HepG2 (cell line): ENCODE measurements around the gene TMEM273. TPM values are rescaled to one million over a fixed set of nuclear protein-coding genes. Genes with fewer than 3 reads are reported as not detected.

ENCODE experiments used
- ATAC-seq: fragments of 200-7000 bp; cut with Tn5 transposase; 3 replicates; pipeline ENCODE4 v1.9.1; 2020; ENCODE audit warnings: mild to moderate bottlenecking, moderate library complexity
- BruUV-seq: library from RNA; stranded (reverse); fragments of 400-500 nt; replicated peaks from 2 replicates; lab custom pipeline; 2021; lab: Mats Ljungman, UMichigan
- CTCF ChIA-PET: fragments of 300-600 bp; formaldehyde crosslinking; extraction: SDS; loops from one replicate; lab custom pipeline; 2021; ENCODE audit warnings: low total read pairs, inconsistent platforms, low intra/inter-chr PET ratio; lab: Yijun Ruan, JAX
- POLR2A ChIA-PET: fragments of 350-600 bp; sonication (Branson Sonifier 250); formaldehyde crosslinking; loops from one replicate; lab custom pipeline; 2020; ENCODE audit warnings: antibody characterized with exemption, inconsistent platforms; lab: Yijun Ruan, JAX
- DNase-seq: peaks from one replicate; pipeline ENCODE4 v3.0.0-alpha.2; 2015; ENCODE audit warnings: low spot score
- FAIRE-seq: peaks from 3 replicates; lab custom pipeline; 2011; peaks lifted over from hg19 to GRCh38; lab: Jason Lieb, UNC
- H2AFZ ChIP-seq: one replicate; pipeline ENCODE4 v1.6.1; 2011; ENCODE audit warnings: low read length, inconsistent platforms
- H3K27ac ChIP-seq: fragments of 300-600 bp; 3 replicates; pipeline ENCODE4 v1.8.0; 2011; ENCODE audit warnings: mixed run types, mild to moderate bottlenecking, mixed read lengths, low read length, inconsistent platforms; ENCODE audit not compliant: insufficient read depth; ENCODE audit errors: extremely low read length
- H3K27me3 ChIP-seq, 2 experiments: fragments of 200-600 bp in 1 of 2; 2 replicates in 1 of 2; 3 replicates in 1 of 2; pipeline versions ENCODE4 v1.6.0 to v1.8.0; 2011; ENCODE audit warnings: low read length in 2 of 2, mild to moderate bottlenecking in 2 of 2, moderate library complexity in 2 of 2, inconsistent platforms in 1 of 2; ENCODE audit not compliant: insufficient read depth in 2 of 2, control insufficient read depth in 1 of 2
- H3K36me3 ChIP-seq, 2 experiments: fragments of 200-600 bp in 1 of 2; replicated peaks in 1 of 2; 2 replicates in 1 of 2; 3 replicates in 1 of 2; pipeline versions ENCODE4 v1.5.1 to v1.8.0; 2011; ENCODE audit warnings: low read length in 2 of 2, inconsistent platforms in 1 of 2; ENCODE audit not compliant: insufficient read depth in 2 of 2, control insufficient read depth in 1 of 2
- H3K4me1 ChIP-seq: 2 replicates; pipeline ENCODE4 v1.5.1; 2012; ENCODE audit warnings: low read length, inconsistent platforms; ENCODE audit not compliant: insufficient read depth
- H3K4me2 ChIP-seq: 2 replicates; pipeline ENCODE4 v1.6.0; 2011; ENCODE audit warnings: low read depth, low read length, inconsistent platforms
- H3K4me3 ChIP-seq, 3 experiments: fragments of 200-600 bp in 1 of 3; sonication (generic), shearing (Covaris generic) in 1 of 3; replicated peaks in 1 of 3; 2 replicates each; pipeline ENCODE4 v1.5.1; 2011 to 2016; ENCODE audit warnings: low read length in 3 of 3, inconsistent platforms in 2 of 3, low read depth in 2 of 3, mild to moderate bottlenecking in 2 of 3, control low read depth in 1 of 3, mixed read lengths in 1 of 3; ENCODE audit not compliant: insufficient read depth in 1 of 3
- H3K79me2 ChIP-seq: one replicate; pipeline ENCODE4 v1.6.1; 2011; ENCODE audit warnings: low read length, inconsistent platforms; ENCODE audit not compliant: insufficient read depth
- H3K9ac ChIP-seq: 2 replicates; pipeline ENCODE4 v1.6.0; 2011; ENCODE audit warnings: mild to moderate bottlenecking, low read depth, low read length, inconsistent platforms; ENCODE audit not compliant: insufficient read depth
- H3K9me3 ChIP-seq: 2 replicates; pipeline ENCODE4 v1.5.1; 2012; ENCODE audit warnings: mild to moderate bottlenecking, low read length
- H4K20me1 ChIP-seq: 2 replicates; pipeline ENCODE4 v1.6.0; 2011; ENCODE audit warnings: inconsistent platforms, mild to moderate bottlenecking, low read length, moderate library complexity; ENCODE audit not compliant: insufficient read depth
- FOXK1 ChIP-seq: sonication (generic); formaldehyde crosslinking; IDR thresholded peaks from 2 replicates; pipeline ENCODE4 v1.4.0; 2020; ENCODE audit warnings: low read depth, missing genetic modification reagents, borderline replicate concordance
- GATAD1 ChIP-seq: IDR thresholded peaks from 2 replicates; pipeline ENCODE4 v1.6.1; 2016; ENCODE audit warnings: missing genetic modification reagents, missing compliant biosample characterization
- PAWR ChIP-seq: sonication (generic); formaldehyde crosslinking; IDR thresholded peaks from 2 replicates; pipeline ENCODE4 v1.4.0; 2020; ENCODE audit warnings: missing genetic modification reagents, mild to moderate bottlenecking, borderline replicate concordance
- SIN3A ChIP-seq: IDR thresholded peaks from 2 replicates; pipeline ENCODE4 v1.6.1; 2011; ENCODE audit warnings: low read depth, mild to moderate bottlenecking, control low read depth, low read length, borderline replicate concordance
- TCF7 ChIP-seq: sonication (generic); IDR thresholded peaks from 2 replicates; pipeline ENCODE4 v1.6.1; 2016; ENCODE audit warnings: antibody characterized with exemption, low read depth
- ZNF572 ChIP-seq: sonication (generic); formaldehyde crosslinking; IDR thresholded peaks from 2 replicates; pipeline ENCODE4 v1.5.1; 2020; ENCODE audit warnings: mild to moderate bottlenecking, missing genetic modification reagents
- ZNF720 ChIP-seq: sonication (generic); formaldehyde crosslinking; IDR thresholded peaks from 2 replicates; pipeline ENCODE4 v1.4.0; 2020; ENCODE audit warnings: missing genetic modification reagents
- WGBS: methylation state at CpG from one replicate; pipeline ENCODE4 v1.1.6; 2017; ENCODE audit warnings: low lambda C conversion rate; 5-methylcytosine and 5-hydroxymethylcytosine counted together
- in situ Hi-C: cut with HindIII; loops from 2 replicates; pipeline ENCODE4 v1.10.0; 2017; ENCODE audit warnings: low pct_unique_long_range_greater_than_20kb; ENCODE audit not compliant: extremely low pct_ligation_motif_present
- intact Hi-C: fragments of 100-400 bp; cut with micrococcal nuclease; formaldehyde crosslinking; loops from one replicate; pipeline ENCODE4 v1.10.0; 2022; ENCODE audit not compliant: unreplicated experiment
- polyA plus RNA-seq, 8 experiments: library from polyadenylated mRNA; depleted of rRNA in 3 of 8; stranded (reverse) in 7 of 8; unstranded in 1 of 8; fragments of >200 nt; fragmentation: Illumina TruSeq in 4 of 8; extraction: Trizol in 4 of 8; gene quantifications; 2 replicates each; pipeline versions ENCODE4 v1.2.1 to v1.2.3, GENCODE V29; 2011 to 2016; ENCODE audit warnings: low read depth in 4 of 8, missing spikeins in 1 of 8, mixed read lengths in 1 of 8; ENCODE audit not compliant: insufficient read depth in 1 of 8
- total RNA-seq, 5 experiments: library from RNA; depleted of rRNA; stranded (reverse); fragments of >200 nt; fragmentation: Illumina TruSeq; extraction: Trizol; gene quantifications; 2 replicates each; pipeline ENCODE4 v1.2.3, GENCODE V29; 2016; ENCODE audit warnings: low read depth in 1 of 5
- TF ChIP-seq, protein P1 (sequence below): sonication (generic); formaldehyde crosslinking; IDR thresholded peaks from 2 replicates; pipeline ENCODE4 v1.4.0; 2020; ENCODE audit warnings: low read depth, mild to moderate bottlenecking, missing genetic modification reagents
- TF ChIP-seq, protein P2 (sequence below), 2 experiments: sonication (generic) in 1 of 2; formaldehyde crosslinking in 1 of 2; IDR thresholded peaks; 2 replicates each; pipeline versions ENCODE4 v1.4.0 to v1.6.1; 2016 to 2020; ENCODE audit warnings: borderline replicate concordance in 1 of 2, low read depth in 1 of 2, mild to moderate bottlenecking in 1 of 2, missing genetic modification reagents in 1 of 2

Gene TMEM273
- total and polyA plus RNA-seq, 2 of the 13 experiments (the other 11 are each of a cell fraction or from before 2014, with no cell fraction given), result not detected

DNA sequence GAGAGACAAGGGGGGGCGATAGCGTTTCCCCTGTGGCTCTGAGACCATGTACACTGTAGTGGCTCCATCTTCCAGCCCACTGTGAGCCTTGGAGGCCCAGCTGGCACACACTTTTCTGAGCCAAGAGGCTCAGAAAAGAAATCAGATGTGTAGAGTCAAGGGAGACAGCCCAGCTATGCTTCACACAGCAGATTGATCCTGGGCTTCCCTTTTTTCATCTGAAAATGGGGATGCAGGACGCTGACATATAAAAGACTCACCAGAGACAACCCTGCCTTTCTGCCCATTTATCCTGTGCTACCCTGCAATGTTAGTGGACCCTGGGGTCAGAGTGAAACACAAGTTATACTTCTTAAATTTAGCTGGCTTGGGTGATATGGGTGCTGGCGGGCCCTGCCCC, 14.3 kb downstream of the TMEM273 start:
- ATAC-seq, result no peak
- in situ Hi-C loops, result no loop called here
- BruUV-seq, result no TSS peak

More for the DNA sequence above, 14.3 kb downstream of the TMEM273 start:
- Histone ChIP-seq H3K9me3 (no peaks in the 10 kb centered on the region), H3K27me3 (peaks cover 2 to 9% of the 10 kb centered on the region in 2 experiments; a peak in 3 of 5 replicates), H2AFZ (no peak overlapping the region), H3K27ac (no peak overlapping the region), H3K79me2 (no peaks in the 10 kb centered on the region), H3K9ac (no peak overlapping the region), H3K4me1 (no peaks in the 10 kb centered on the region), H3K4me3 (no peak overlapping the region), H4K20me1 (no peaks in the 10 kb centered on the region), H3K36me3 (no peaks in the 10 kb centered on the region), H3K4me2 (no peak overlapping the region)
- ChIA-PET POLR2A (no interaction called here), CTCF (no interaction called here)
- no peak for DNase-seq
- WGBS, result 22% methylated on average over 3 of the region's 4 CpGs
- intact Hi-C loops, result no loop called here
- no peak for FAIRE-seq
- TF ChIP-seq SIN3A (no peak), TCF7 (no peak), ZNF572 (no peak), ZNF720 (CRISPR knock-in tag) (no peak), FOXK1 (CRISPR knock-in tag) (no peak), GATAD1 (no peak), PAWR (CRISPR knock-in tag) (no peak)
- TF ChIP-seq, protein P1, sequence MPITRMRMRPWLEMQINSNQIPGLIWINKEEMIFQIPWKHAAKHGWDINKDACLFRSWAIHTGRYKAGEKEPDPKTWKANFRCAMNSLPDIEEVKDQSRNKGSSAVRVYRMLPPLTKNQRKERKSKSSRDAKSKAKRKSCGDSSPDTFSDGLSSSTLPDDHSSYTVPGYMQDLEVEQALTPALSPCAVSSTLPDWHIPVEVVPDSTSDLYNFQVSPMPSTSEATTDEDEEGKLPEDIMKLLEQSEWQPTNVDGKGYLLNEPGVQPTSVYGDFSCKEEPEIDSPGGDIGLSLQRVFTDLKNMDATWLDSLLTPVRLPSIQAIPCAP (CRISPR knock-in tag), result no peak
- TF ChIP-seq, protein P2, sequence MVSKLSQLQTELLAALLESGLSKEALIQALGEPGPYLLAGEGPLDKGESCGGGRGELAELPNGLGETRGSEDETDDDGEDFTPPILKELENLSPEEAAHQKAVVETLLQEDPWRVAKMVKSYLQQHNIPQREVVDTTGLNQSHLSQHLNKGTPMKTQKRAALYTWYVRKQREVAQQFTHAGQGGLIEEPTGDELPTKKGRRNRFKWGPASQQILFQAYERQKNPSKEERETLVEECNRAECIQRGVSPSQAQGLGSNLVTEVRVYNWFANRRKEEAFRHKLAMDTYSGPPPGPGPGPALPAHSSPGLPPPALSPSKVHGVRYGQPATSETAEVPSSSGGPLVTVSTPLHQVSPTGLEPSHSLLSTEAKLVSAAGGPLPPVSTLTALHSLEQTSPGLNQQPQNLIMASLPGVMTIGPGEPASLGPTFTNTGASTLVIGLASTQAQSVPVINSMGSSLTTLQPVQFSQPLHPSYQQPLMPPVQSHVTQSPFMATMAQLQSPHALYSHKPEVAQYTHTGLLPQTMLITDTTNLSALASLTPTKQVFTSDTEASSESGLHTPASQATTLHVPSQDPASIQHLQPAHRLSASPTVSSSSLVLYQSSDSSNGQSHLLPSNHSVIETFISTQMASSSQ (IDR thresholded peaks at IDR 0.05; ENCODE audit: low read depth), result no peak
- TF ChIP-seq, protein P2 (CRISPR knock-in tag; IDR thresholded peaks at IDR 0.05; ENCODE audit: borderline replicate concordance), result no peak
